GM21576 (cell line): ENCODE data around the gene SYCE3.

Experiments used
- ATAC-seq: cut with Tn5 transposase; IDR thresholded peaks from one replicate; pipeline ENCODE4 v1.9.1; 2021; ENCODE audit warnings: mild to moderate bottlenecking, moderate library complexity; ENCODE audit not compliant: unreplicated experiment

Gene SYCE3

DNA sequence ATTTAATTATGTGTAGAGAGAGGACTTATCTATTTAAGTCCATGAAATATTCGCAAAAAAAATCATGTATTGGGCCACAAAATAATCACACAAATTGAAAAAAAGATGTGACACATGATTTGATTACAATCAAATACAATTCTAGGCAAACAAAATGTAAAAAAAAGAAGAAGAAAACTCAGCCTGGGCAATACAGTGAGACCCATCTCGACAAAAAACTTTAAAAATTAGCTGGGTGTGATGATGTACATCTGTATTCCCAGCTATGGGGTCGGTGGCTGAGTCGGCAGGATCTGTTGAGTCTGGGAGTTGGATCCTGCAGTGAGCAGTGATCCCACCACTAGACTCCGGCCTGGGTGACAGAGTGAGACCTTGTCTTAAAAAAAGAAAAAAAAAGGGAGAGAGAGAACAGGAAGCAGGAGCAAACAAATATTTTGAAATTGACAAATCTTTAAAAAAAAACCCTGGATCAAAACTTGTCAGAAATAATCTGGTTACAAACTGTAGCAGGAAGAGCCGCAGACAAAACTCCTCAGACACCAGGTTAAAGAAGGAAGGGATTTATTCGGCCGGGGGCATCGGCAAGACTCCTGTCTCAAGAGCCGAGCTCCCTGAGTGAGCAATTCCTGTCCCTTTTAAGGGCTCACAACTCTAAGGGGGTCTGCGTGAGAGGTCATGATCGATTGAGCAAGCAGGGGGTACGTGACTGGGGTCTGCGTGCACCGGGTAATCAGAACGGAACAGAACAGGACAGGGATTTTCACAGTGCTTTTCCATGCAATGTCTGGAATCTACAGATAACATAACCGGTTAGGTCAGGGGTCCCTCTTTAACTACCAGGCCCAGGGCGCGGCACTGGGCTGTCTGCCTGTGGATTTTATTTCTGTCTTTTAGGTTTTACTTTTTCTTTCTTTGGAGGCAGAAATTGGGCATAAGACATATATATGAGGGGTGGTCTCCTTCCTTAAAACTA is 29.6 kb downstream of the SYCE3 start:
- ATAC-seq, result no peak

DNA sequence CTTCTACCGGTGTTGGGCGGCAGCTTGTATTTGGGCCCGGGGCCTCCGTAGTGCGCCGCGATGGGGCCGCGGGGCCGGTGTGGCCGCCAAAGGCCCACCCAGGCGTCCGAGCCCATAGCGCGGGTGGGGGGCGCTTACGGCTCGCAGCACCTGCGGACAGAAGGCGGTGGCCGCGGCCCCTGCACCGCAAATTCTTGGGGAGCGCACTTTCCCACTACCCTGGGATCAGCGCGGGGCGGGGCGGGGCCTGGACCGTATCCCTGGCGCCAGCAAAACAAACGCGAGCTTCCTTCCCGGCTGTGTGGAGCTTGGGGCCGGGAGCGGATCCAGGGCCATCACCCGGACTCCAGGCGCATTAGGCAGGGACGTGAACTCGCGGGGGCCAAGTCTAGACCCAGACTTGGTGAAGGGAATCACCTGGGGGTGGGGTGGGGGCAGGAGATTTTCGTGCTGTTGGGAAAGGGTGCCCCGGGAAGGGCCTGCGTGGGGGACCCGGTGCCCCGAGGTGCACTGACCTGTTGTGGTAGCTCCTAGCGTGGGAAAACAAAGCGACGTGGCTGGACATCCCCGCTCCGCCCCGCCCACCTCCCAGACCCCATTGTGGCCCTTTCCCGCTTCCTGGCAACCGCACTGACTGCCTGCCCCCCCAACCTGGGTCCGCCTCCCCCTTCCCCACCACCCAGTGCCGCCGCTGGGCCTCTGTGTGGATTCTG is 30.6 kb downstream of the SYCE3 start:
- ATAC-seq, result no peak

DNA sequence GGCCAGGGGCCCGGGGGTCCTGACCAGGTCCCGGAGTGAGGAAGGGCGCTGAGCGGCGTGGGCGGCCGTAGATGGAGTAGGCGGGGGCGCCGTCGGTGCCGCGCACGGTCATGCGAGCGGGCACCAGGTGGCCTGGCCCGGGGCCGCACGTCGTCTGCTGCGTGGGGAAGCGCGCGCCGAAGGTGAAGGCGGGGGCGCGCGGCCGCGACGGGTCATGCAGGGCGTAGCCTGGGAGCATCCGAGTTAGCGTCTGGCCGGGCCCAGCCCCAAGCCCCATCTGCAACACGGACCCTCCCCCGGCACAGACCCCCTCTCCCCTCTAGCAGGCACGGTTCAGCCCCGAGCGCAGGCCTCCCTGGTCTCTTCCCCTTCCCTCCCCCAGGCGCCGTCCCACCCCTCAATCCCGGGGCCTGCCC is 31.2 kb downstream of the SYCE3 start:
- peak; percentile 30 for ATAC-seq

DNA sequence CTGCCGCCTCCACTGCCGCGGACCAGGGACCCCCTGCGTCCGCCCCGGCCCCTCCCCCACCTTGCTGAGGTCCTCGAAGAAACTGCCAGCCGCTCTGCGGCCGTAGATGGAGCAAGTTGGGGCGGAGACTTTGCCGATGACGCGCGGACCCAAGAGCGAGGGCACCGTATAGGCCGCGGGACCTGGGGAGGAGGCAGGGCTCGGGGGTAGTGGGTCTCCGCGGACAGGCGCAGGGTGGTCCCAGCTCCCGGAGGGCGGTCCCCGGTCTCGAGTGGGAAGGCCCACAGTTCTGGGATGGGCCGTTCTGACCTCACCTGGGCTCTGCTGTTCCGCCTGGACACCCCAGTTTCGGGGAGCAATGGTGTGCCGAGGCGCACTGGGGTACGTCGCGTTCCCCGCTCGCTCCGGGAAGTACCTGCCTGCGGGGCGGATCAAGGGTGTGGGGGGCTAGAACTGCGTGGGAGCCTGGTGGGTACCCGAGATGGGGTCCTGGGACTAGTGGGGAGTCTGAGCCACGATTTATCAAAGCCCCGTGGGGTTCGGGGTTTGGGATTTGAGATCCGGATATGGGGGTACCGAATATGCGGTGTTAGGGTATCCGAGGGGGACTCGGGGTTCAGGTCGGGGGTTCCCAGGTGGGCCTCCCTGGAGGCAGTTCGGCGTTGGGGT is 31.7 kb downstream of the SYCE3 start:
- peak; percentile 21 for ATAC-seq

DNA sequence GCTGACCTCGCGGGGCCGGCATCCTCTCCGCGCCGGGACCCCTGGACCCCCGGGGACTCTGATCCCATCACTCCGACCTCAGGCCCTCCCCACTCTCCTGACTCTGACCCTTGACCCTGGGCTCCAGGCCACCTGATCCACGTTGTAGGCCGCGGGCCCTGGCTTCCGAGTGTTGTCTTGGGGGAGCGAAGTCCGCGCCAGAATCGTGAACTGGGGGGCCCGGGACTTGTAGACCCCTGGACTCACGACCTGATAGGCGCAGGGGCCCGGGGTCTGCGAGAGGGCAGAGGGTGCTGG is 32.2 kb downstream of the SYCE3 start:
- no peak for ATAC-seq

DNA sequence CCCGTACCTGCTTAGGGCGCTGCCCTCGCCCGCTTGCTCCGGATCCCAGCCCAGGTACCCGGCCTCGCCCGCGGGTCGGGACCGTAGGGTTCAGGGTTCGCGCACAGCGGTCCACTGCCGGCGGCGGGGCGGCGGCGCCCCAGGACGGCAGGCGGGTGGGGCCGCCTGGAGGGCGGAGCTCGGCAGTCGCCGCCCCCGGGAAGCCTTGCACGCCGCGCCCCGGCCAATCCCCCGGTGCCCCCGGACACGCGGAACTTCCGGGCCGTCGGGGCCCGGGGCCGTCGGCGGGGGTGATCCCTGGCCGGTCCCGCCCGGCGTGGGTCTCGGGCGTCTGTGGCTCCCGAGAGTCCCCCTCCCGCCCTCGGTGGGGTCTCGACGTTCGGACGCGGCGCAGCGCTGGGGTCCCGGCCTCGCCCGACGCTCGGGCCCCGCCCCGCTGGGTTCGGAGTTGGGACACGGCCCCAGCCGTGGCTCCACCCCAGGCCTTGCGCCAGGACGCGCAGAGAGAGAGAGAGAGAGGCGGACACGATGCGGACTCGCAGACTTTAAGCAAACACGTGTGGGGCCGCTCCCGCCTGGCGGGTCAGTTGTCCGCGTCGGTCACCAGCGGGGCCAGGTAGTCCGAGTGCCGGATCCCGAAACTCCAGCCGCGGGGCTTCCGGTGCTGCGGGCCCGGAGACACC is 32.7 kb downstream of the SYCE3 start, which contains the start of gene TYMP:
Gene TYMP, minus strand, starts transcription at position 116 of the 683 bp plus-strand sequence. CDS start 303 bp downstream, outside the sequence.
- ATAC-seq, result no peak

DNA sequence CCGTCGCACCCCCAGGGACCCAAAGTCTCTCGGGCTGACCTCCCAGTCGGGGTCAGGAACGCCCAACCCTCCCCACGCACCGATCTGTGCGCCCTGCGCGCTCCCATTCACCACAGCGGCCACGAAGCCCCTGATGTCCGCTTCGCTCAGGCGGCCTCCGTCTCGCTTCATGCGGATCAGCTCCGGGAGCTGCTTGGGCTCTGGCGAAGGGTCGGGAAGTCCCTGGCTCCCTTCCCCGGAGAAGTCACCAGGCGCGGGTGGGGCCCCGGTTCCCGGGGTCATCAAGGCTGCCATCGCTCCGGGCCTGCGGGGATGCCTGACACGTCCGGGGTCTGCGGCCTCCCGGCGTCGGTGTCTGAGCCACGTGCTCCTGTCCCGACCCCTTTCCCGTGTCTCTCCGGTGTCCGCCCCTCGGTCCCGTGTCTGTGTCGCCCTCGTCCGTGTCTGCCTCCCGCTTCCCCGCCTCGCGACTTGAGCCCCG is 33.3 kb downstream of the SYCE3 start:
- ATAC-seq, result no peak

DNA sequence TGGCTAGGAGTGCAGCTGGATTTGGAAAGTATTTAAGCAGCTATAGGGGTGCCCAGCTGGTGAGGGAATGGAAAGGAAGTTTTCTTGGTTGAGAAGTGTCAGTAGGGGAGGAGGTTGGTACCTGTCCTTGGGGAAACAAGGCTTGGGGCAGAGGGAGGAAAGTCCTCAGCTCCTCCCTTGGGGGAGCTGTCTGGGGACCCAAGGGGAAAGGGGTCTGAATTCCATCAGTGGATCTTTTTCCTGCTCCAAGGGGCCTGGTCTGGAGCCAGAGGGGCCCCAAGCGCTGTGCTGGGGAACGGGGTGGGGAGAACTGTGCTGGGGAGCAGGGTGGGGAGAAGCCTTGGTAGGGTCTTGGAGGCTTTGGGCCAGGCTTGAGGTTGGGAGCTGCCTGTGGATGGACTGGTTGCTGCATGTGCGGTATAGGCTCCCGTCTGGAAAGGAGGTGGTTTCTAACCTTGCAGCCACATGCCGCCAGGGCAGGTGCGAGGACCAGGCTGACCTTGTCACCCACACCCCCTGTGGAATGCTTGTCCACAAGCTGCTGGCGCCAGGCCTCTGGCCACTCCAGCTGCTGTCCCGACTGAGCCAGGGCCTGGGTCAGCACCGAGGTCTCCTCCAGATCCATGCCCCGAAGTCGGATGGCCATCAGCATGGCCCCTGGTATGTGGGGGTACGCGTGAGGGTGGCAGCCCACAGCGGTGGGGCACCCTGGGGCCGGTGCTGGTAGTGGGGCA is 33.9 kb downstream of the SYCE3 start:
- no peak for ATAC-seq

DNA sequence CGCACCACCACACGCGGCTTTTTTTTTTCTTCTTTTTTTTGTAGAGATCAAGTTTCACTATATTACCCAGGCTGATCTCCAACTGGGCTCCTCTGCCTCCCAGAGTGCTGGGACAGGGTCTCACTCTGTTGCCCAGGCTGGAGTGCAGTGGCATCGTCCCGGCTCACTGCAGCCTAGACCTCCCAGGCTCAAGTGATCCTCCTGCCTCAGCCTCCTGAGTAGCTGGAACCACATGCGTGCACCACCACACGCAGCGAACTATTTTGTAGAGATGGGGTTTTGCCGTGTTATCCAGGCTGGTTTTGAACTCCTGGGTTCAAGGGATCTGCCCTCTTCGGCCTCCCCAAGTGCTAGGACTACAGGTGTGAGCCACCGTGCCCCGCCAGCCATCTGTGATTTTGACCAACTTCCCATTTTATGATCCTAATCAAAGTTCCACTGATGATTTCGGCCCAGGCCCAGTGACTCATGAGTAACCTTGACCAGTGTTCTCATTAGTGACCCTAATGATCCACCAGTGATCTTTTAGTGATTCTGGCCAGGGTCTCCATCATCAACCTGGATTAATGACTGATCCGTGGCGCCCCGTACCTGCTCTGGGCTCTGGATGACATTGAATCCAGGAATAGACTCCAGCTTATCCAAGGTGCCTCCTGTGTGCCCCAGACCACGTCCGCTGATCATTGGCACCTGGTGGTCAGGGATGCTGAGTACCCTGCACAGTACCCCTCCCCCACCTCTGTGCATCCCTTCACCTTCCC is 34.6 kb downstream of the SYCE3 start:
- no peak for ATAC-seq

DNA sequence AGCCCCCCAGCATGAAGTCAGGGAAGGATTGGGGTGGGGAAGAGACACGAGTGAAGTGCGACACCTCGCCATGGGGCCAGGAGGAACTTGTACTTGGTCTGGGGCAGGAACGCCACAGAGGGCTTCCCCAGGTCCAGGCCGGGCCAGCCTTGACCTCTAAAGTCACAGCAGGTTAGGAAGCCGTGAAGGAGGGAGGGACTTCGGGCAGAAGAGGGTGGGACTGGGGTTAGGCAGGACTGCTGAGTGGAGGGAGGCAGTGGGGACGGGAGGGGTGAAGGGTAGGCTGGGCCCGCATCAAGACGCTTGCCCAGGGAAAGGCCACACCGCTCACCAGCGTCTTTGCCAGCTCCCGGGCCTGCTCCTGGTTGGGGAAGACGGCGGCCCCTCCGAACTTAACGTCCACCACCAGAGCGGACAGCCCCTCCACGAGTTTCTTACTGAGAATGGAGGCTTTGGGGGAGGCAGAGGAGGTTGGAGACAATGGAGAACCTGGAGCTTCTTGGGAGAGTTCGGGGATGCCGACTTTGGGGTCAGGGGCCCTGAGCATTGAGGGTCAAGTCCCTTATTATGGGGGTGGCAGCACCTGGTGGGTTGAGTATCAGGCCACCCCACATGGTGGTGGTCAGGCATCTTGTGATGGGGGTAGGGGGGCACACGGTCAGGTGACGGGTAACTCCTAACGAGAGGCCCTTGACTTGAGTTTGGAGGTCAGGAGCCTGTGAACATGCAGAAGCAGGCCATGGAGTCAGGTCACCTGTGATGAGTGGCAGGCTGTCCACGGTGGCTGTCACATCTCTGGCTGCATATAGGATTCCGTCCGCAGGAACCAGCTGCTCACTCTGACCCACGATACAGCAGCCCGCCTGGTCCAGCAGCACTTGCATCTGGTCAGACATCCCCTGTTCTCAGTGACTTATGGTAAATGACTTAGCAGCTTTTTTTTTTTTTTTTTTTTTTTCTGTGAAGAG is 35.6 kb downstream of the SYCE3 start:
- no peak for ATAC-seq

DNA sequence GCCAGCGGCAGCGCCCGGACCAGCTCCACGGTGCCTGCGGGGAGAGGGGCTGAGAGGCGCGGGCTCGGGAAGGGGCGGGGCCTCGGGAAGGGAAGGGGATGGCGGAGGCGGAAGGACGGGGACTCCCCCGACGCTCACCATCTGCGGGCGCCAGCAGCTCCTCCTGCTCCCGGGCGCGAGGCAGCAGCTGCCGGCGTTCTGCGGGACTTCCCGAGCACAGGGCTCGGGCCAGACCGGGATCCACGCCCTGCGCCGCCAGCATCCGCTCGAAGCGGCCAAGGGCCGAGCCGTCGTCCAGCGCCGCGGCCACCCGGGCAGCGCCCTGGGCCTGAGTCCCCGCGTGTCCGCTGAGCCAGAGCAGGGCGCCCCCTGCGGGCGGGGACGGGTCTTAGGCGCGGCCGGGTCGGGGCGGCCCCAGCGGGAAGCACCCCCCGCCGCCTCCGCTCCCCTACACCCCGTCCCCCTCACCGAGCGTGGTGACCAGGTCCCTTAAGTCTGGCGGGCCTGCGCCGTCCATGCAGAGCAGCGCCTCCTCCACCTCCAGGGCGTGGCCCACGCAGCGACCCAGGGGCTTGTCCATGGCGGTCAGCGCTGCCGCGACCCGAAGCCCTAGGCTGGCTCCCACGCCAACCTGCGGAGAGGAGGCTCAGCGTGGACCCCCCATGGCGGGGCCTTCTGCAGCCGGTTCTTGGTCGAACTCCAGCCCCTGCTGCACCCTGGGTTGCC is 36.4 kb downstream of the SYCE3 start:
- ATAC-seq, result peak; percentile 26

DNA sequence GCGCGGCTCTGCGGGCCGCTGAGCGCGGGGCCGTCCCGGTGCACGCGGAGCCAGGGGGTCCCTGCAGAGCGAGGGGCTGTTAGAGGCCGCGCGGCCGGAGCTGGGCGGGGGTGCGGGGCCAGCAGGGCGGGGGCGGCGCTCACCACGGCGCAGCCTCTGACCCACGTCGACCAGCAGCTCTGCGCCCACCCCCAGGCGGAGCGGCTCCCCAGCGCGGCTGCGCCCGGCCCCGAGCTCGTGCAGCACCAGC is 36.9 kb downstream of the SYCE3 start:
- ATAC-seq, result peak; percentile 16

DNA sequence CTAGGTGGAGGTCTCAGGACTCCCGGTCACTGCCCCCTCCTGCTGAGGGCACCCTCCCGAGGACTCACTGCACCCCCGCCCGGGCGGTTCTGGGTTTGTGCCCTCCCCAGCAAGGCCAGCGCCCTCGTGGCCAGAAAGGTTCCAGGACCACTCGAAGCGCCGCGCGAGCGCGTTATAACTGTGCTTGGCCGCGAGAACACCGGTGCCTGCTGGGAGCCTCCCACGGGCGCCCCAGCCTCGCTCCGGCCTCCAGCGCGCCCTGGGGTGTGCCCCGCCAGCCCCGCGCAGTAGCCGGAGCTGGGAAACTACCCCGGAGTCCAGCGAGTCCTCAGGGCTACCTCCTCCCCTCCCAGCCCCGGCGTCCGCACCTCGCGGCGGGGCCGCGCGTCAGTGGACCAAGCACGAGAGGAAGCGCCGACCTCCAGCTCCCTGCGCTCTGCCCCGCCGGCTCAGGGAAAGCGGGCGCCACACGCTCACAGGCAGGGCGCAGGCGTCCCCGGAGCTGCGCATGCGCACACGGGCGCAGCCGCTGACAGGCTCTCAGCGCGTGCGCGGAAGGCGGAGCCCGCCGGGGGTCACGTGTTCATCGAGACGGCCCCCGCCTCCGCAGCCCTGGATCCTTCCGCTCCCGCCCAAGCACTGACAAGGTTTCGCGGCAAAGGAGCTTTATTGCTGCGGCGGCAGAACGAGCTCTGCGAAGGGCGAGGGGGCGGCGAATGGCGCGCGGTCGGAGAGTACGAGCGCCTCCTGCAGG is 37.4 kb downstream of the SYCE3 start, which contains the start of gene SCO2:
Gene SCO2, minus strand, starts transcription at position 495 of the 754 bp plus-strand sequence. CDS start 1,187 bp downstream, outside the sequence.
- peak; percentile 35 for ATAC-seq

DNA sequence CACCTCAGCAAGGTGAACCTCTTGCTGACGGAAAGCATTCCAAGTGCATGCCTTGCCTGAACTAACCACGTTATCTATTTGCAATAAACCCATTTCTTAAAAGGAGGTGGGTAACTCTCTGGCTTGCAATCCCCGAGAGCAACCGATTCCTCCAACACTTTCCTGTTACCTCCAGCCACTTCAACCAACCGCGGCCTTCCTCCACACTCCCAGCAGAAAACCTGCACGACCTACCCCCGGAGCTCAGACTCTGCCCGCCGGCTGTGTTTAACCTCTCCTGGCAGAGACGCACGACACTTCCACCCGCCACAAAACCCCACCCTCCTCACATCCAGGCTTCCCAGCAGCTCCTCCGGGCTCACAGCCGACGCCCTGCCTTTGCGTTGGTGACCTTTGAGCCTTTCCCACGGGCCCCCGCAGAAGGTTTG is 38.0 kb downstream of the SYCE3 start:
- ATAC-seq, result no peak

DNA sequence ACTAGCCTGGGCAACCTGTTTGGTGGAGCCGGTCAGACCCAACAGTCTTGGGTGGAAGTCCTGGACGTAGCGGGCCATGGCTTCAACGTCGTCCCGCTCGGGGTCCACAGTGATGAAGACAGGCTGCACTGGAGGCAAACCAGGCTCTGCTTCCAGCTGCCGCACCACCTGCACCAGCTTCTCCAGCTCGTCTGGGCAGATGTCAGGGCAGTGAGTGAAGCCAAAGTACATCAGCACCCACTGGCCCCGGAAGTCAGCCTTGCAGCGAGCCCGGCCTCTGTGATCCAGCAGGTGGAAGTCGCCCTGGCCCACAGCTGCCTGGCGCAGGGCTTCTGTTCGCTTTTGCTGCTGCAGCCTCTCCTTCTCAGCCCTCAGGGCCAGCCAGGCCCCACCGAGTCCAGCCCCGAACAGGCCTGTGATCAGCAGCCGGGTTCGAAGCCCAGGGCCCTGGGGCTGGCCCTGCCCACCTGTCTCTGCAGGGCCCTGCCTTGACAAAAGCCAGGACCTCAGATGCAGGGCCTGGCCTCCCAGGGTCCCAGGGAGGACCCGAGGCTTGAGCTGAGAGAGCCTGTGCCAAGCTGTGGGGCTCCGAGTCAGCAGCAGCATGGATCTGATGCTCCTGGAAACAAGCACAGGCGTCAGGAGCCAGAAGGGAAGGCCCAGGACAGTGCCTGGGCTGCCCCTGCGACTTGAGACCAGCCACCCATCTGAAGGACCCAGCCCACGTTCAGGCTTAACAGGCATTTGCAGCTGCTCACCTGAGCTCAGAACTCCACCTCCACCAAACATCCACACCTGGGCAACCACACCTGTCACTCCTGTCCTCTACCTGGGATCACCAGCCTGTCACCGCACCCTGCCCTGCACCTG is 38.7 kb downstream of the SYCE3 start:
- ATAC-seq, result no peak

DNA sequence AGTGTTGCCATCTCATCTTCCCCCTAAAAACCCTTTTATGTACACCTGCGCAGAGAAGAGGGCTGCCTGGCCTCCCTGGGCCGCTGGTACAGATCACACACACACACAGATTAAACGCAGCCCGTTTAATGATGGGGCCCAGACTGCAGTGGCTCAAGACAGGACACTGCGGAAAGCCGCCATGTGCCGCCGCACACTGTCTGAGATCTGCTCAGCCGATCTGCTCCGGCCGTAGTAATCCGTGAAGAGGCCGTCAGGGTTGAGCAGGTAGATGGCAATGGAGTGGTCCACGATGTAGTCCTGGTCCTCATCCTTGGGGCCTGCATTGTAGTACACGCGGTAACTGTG is 39.3 kb downstream of the SYCE3 start:
- ATAC-seq, result no peak
